ENCODE measurements around the gene KLF8.
"Not testable (repeated sequence)": the region's sequence is repeated elsewhere in the genome, so short reads cannot be mapped to it uniquely, and the experiment has no call there.

The KLF8 gene

GRCh38 chrX:56232221-56233082, at the start of gene KLF8:
Gene KLF8 (plus strand): TSS chrX:56232356. CDS start chrX:56233335, 979 bp downstream.
- no peak for DNase-seq

GRCh38 chrX:56206945-56207344, 25.2 kb upstream of the KLF8 start:
- DNase-seq: not testable (repeated sequence)

- no peak for DNase-seq
These were observed 20.5 kb upstream of the KLF8 start for GRCh38 chrX:56211701-56212100.

GRCh38 chrX:56216332-56216731, 15.8 kb upstream of the KLF8 start:
- DNase-seq: no peak

- DNase-seq: no peak
These were observed 12.5 kb upstream of the KLF8 start for GRCh38 chrX:56219700-56220099.

GRCh38 chrX:56221101-56221500, 11.1 kb upstream of the KLF8 start:
- DNase-seq: no peak

GRCh38 chrX:56222473-56223000, 9.6 kb upstream of the KLF8 start:
- no peak for DNase-seq

- DNase-seq: no peak
These were observed 5.2 kb upstream of the KLF8 start for GRCh38 chrX:56226980-56227379.

- no peak for DNase-seq
These were observed 3.2 kb upstream of the KLF8 start for GRCh38 chrX:56228914-56229313.

- no peak for DNase-seq
These were observed 542 bp upstream of the KLF8 start for GRCh38 chrX:56231537-56232090.

- no peak for DNase-seq
These were observed 944 bp downstream of the KLF8 start for GRCh38 chrX:56233100-56233499.

GRCh38 chrX:56233682-56234081, 1.5 kb downstream of the KLF8 start:
- DNase-seq: no peak

- DNase-seq: no peak
These were observed 16.3 kb downstream of the KLF8 start for GRCh38 chrX:56248492-56248891.

- DNase-seq: no peak
These were observed 21.9 kb downstream of the KLF8 start for GRCh38 chrX:56253832-56254703.

GRCh38 chrX:56268888-56269287, 36.7 kb downstream of the KLF8 start:
- DNase-seq: no peak

GRCh38 chrX:56278692-56279091, 46.5 kb downstream of the KLF8 start:
- DNase-seq: no peak

GRCh38 chrX:56279863-56280262, 47.7 kb downstream of the KLF8 start:
- no peak for DNase-seq

GRCh38 chrX:56281789-56282188, 49.6 kb downstream of the KLF8 start:
- no peak for DNase-seq

GRCh38 chrX:56284269-56284668, 52.1 kb downstream of the KLF8 start:
- DNase-seq: no peak

GRCh38 chrX:56288608-56289007, 56.5 kb downstream of the KLF8 start:
- DNase-seq: no peak

GRCh38 chrX:56289449-56289848, 57.3 kb downstream of the KLF8 start:
- no peak for DNase-seq

- no peak for DNase-seq
These were observed 76.6 kb downstream of the KLF8 start for GRCh38 chrX:56308726-56309125.

GRCh38 chrX:56309881-56310280, 77.7 kb downstream of the KLF8 start:
- no peak for DNase-seq
